Neural progenitor cell (in vitro differentiated cells): Measurements from ENCODE around the gene MPND.

Experiments used
- EZH2 ChIP-seq: fragments of 200-600 bp; sonication (generic); IDR thresholded peaks from 2 replicates; pipeline ENCODE4 v1.6.1; 2017; ENCODE audit warnings: antibody characterized with exemption, mild to moderate bottlenecking, moderate library complexity
- EZH2phosphoT487 ChIP-seq: fragments of 200-600 bp; sonication (generic); IDR thresholded peaks from 2 replicates; pipeline ENCODE4 v1.6.1; 2017; ENCODE audit warnings: antibody characterized with exemption
- TF ChIP-seq, protein P1 (sequence below): fragments of 200-600 bp; sonication (generic); IDR thresholded peaks from 2 replicates; pipeline ENCODE4 v1.5.1; 2017; ENCODE audit warnings: antibody characterized with exemption, mild to moderate bottlenecking

DNA sequence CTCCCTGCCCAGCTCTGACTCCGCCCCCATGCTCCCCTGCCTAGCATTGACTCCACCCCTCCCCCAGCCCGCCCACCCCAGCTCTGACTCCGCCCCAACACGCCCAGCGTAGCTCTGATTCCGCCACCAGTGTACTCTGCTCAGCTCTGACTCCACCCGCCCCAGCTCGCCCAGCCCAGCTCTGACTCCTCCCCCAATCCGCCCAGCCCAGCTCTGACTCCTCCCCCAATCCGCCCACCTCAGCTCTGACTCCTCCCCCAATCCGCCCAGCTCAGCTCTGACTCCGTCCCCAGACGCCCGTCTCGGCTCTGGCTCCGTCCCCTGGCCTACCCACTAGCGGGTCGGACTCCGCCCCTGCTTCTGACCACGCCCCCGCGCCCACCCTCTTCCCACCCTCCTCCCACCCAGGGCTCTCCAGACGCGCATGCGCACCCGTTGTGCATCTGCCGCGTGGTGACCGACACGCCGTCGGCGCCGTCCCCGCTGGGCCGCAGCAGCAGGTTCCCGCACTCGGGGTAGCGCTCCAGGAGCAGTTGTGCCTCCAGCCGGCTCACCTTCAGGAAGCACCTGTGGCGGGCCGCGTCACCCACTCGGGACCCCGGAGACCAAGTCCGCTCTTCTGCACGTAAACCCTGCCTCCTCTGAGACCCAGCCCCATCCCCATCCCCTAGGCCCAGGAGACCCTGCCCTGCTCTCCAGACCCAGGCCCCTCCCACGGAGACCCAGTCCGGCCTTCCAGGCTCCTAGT is 14.9 kb upstream of the MPND start:
- TF ChIP-seq EZH2 (no peak), EZH2phosphoT487 (no peak)
- TF ChIP-seq, protein P1, sequence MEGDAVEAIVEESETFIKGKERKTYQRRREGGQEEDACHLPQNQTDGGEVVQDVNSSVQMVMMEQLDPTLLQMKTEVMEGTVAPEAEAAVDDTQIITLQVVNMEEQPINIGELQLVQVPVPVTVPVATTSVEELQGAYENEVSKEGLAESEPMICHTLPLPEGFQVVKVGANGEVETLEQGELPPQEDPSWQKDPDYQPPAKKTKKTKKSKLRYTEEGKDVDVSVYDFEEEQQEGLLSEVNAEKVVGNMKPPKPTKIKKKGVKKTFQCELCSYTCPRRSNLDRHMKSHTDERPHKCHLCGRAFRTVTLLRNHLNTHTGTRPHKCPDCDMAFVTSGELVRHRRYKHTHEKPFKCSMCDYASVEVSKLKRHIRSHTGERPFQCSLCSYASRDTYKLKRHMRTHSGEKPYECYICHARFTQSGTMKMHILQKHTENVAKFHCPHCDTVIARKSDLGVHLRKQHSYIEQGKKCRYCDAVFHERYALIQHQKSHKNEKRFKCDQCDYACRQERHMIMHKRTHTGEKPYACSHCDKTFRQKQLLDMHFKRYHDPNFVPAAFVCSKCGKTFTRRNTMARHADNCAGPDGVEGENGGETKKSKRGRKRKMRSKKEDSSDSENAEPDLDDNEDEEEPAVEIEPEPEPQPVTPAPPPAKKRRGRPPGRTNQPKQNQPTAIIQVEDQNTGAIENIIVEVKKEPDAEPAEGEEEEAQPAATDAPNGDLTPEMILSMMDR, result no peak
